ENCODE measurements around the gene ANKRD26.

- TF ChIP-seq JUND (IDR thresholded peaks at IDR 0.05) (no peak), GABPA (IDR thresholded peaks at IDR 0.05; ENCODE audit: low read depth) (no peak), USF1 (IDR thresholded peaks at IDR 0.05; ENCODE audit: borderline replicate concordance, low read depth) (no peak), CTCF (IDR thresholded peaks at IDR 0.05) (no peak), SIN3A (IDR thresholded peaks at IDR 0.05; ENCODE audit: borderline replicate concordance, low read depth, low read length) (no peak), RAD21 (IDR thresholded peaks at IDR 0.05; ENCODE audit: low read length) (no peak), RCOR1 (IDR thresholded peaks at IDR 0.05; ENCODE audit: low read length) (no peak), TCF12 (IDR thresholded peaks at IDR 0.05) (no peak), POLR2AphosphoS5 (IDR thresholded peaks at IDR 0.05; ENCODE audit: low read depth, low read length) (no peak), FOXJ3 (CRISPR knock-in tag; IDR thresholded peaks at IDR 0.05) (no peak), ZBTB33 (IDR thresholded peaks at IDR 0.05; ENCODE audit: borderline replicate concordance, low read depth) (no peak), TEAD4 (IDR thresholded peaks at IDR 0.05; ENCODE audit: borderline replicate concordance, insufficient read depth) (no peak), REST (IDR thresholded peaks at IDR 0.05; ENCODE audit: low read depth, low read length) (no peak), USF2 (IDR thresholded peaks at IDR 0.05; ENCODE audit: borderline replicate concordance, low read depth, low read length) (no peak)
Observed at GRCh38 chr10:27052656-27053055, 47.6 kb downstream of the ANKRD26 start.

Measured in SK-N-SH (cell line).